Measurements from ENCODE around the gene CYBA.
"Not testable (repeated sequence)": the region's sequence is repeated elsewhere in the genome, so short reads cannot be mapped to it uniquely, and the experiment has no call there.

CYBA gene

GRCh38 chr16:88686439-88687253 is 35.8 kb upstream of the CYBA start, which contains the start of gene SNAI3:
TSS of gene SNAI3 (minus strand) at chr16:88686507. CDS start at chr16:88686406, 101 bp downstream.
- peak; percentile 68 for DNase-seq (ENCODE audit: low spot score)

GRCh38 chr16:88686062-88686438 is 35.2 kb upstream of the CYBA start:
- DNase-seq (ENCODE audit: low spot score): no peak

DNA sequence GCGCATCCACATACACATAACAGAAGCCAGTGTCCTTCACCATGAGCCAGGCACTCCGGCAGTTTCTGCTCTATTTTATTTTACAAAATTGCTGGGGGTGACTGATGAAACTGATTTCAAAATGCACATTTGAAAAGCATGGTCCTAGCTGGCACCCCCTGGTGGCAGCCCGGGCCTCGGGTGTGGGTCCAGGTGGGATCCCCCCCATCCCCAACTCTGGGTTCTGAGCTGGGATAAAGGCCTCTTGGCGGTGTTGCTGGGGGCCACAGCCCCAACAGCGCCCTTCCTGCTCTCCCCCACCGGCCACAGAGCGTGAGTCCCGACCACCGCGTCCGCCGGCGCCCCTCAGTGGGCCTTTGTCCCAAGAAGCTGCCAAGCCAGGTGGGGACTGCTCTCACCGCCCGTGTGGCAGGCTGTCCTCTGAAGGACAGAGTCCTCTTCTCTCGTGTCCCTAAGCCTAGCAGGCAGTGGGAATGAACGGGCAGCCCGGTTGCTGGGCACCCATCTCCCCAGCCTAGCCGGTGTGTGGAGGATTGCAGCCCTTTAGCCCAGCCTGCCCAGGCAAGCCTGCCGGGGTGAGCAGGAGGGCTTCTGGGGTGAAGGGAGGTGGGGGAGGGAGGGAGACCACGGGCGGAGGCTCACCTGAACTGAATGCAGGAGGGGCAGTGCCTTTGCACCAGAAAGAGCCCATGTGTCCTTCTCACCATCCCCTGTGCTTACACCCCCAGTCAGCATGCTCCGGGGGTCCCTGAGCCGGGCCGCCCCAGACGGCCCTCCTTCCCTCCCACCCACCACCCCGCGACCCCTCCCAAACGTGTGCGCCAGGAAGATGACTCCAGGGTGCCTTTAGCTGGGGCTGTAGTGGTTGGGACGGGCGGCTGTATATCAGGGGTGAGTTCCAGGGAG is 34.6 kb upstream of the CYBA start:
- DNase-seq (ENCODE audit: low spot score): no peak

DNA sequence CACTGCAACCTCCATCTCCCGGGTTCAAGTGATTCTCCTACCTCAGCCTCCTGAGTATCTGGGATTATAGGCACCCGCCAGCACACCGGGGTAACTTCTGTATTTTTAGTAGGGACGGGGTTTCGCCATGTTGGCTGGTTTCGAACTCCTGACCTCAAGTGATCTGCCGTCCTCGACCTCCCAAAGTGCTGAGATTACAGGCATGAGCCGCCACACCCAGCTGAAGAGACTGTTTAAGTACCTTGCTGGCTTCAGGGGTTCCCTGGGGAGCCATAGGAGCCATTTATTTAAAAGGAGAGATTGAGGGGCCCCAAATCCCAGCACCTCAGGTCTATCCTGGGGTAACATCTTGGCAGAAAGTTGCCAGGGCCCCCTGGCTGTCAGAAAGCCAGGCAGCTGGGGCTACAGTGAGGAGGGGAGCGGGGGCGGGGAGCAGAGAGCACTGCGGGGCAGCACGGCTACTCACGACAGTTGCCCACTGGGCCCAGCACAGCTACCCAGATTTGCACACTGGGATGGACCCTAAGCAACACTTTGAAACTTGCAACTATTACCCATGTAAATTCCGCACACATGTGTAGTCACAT is 33.8 kb upstream of the CYBA start:
- no peak for DNase-seq (ENCODE audit: low spot score)

DNA sequence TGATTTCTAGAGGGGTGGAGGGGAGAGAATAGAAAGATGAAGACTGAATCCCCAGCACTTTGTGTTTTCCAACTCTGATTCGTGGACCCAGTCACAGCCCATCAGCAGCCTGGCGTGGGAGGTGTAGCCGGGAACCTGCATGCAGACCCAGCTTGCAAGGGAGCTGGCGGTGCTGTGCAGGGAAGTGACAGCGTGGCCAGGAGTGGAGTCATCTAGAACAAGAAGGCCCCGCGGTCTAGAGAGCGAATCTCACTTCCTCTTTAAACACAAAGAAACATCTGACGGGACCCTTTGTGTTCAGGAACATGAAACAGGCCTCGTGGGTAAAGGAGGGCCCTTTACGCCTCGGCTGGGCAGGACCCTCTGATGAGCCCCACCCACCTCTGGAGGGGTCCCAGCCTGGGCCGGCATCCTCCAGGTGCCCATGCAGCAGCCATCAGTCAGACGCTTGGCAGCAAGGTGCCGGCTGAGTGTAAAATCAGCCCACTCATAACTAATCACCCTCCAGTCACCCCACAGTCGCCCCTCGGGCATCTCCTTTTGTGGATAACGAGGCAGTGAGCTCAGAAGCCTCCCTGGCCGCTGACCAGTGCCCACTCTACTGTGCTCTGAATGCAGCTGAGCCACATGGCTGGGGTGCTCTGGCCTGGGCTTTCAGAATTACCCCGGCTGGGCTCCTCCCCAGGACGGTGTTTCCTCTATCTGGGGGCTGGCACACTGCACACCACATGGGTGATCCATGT is 31.0 kb upstream of the CYBA start:
- DNase-seq (ENCODE audit: low spot score): no peak

DNA sequence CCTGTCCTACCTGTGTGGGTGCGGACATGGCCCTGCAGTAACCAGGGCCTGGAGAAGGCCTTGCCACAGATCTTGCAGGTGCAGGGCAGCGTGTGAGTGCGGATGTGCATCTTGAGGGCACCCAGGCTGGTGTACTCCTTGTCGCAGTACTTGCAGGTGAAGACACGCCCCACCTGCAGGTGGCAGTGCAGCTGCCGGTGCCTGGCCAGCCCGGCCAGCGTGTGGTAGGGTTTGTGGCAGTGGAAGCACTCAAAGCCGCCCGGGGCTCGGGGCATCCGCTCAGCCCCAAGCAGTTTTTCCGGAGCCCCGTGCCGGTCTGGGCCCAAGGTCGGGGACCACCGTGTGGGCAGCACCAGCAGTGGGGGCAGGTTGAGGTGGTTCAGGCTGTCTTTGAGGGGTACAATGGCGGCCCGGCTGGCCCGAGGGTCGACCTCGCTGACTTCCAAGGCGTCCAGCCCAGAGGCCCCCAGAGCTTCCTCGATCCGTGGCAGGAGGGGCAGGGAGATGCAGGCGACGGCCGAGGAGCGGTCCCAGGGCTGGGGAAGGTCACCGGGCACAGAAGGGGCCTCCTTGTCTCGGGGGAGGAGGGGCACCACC is 30.3 kb upstream of the CYBA start:
- DNase-seq (ENCODE audit: low spot score): no peak

GRCh38 chr16:88680554-88681083 is 29.8 kb upstream of the CYBA start:
- DNase-seq (ENCODE audit: low spot score): no peak

- no peak for DNase-seq (ENCODE audit: low spot score)
Measured at GRCh38 chr16:88678224-88678979, 27.5 kb upstream of the CYBA start.

- no peak for DNase-seq (ENCODE audit: low spot score)
Measured at GRCh38 chr16:88677721-88678120, 26.9 kb upstream of the CYBA start.

DNA sequence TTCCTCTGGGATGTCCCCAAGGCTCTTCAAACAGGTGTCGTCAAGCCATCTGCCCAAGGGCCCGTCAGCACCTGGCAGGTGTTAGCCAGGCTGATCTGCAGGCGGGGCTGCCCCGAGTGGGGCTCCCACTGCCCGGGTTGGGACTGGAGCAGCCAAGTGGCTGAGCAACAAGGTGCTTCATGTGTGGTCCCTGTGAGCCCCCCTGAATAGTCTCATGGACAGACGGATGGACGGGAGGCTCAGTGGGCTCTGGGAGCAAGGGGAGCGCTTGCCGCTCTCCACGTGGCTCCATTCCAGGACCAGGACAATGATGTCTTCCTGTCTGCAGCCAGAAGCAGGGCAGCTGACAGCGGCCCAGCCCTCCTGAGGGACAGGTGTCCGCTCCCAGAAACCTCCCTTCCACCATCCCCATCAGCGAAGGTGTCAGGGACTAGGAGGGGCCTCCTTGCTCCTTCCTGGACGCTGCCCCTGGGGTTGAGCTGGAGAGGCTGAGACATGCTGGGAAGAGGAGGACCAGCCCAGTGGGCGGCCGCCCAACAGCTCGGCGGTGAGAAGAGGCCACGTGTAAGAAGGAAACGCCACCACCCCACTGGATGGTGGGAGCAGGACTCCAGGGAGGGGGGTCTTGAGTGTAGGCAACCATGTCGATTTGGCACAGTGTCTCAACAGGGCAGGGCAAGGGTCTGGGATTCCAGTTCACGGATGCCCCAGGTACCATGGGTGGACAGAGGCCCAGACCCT is 25.8 kb upstream of the CYBA start:
- no peak for DNase-seq (ENCODE audit: low spot score)

DNA sequence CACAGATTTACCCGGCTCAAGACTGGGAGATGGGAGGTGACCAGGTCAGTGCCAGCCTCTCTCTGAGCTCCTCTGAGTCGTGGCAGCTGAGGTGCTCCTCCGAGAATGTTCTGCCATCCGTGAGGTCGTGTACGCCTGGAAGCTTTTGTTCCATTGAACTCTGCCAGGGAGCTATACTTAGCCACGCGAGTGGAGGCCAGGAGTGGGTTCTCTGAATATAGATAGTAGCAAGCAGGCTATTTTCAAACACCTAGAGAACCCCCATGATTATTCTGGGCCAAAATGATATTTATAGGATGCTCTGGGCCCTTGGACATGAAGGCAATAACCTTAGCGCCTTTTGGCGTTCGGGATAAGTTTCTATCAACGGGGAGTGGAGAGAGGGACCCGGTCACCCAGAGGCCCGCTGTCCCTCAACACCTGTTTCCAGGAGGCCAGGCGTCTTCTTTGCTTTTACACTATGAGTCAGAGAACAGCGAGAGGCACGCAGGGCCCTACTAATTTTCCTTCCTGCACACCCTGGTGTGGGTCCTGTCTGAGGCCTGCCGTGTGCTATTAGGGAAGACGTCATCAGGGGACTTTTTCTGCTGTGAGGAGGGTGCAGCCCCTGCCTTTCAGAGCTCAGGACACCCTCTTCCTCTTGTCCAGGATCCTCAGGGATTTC is 23.0 kb upstream of the CYBA start:
- DNase-seq (ENCODE audit: low spot score): no peak

DNA sequence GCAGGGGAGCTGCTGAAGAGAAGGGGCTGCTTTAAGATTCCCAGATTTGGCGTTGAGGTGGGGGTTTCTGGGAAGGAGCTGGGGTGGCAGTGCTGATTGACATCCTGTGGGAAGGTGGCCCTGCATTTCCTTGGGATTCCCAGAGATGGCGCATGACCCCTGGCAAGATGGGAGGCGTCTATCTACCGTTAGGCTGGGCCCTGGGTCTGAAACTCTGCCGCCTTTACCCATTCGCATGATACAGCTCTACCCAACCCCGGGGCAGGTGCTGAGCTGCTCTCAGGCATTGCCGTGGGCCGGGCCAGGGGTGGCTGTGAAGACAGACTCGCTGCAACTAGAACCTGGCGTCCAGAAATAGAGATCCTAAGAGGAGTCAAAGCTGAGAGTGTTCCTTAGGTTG is 21.9 kb upstream of the CYBA start:
- no peak for DNase-seq (ENCODE audit: low spot score)

DNA sequence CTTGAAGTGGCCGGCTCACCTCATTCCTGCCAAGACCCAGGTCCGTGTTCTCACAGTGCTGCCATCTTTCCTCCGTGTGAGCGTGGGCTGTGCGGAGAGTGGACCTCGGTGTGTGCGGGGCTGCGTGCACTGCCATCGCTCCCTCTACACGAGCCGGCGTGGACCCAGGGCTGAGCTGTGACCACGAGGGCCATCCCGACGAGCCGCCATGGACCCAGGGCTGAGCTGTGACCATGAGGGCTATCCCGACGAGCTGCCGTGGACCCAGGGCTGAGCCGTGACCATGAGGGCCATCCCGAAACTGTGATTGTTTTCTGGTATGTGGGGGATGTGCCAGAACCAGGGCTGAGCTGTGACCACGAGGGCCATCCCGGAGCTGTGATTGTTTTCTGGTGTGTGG is 21.0 kb upstream of the CYBA start:
- DNase-seq (ENCODE audit: low spot score): no peak

DNA sequence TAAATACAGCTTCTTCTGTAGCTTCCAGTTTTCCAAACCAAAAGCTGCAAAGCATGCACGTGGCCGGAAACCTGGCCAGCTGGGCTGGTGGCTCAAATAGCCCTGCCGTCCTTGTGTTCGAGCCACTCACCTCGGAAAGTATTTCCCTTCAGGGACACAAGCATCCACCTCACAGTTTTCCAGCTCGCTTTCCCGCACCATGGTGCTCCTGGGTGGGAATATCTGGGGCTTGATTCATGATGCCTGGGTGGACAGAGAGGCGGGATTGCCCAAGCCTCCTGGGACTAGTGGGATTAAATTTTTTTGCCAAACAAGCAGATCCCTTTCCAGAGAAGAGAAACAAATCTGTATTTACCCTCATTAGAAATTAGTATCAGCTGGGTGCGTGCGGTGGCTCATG is 19.1 kb upstream of the CYBA start:
- DNase-seq (ENCODE audit: low spot score): no peak

GRCh38 chr16:88669493-88669892 is 18.6 kb upstream of the CYBA start:
- DNase-seq (ENCODE audit: low spot score): not testable (repeated sequence)

GRCh38 chr16:88667461-88667860 is 16.6 kb upstream of the CYBA start:
- DNase-seq (ENCODE audit: low spot score): no peak

GRCh38 chr16:88665570-88665969 is 14.7 kb upstream of the CYBA start:
- DNase-seq (ENCODE audit: low spot score): no peak

- DNase-seq (ENCODE audit: low spot score): no peak
Measured at GRCh38 chr16:88665148-88665547, 14.3 kb upstream of the CYBA start.
